Neural cell (in vitro differentiated cells): ENCODE data around the gene TRIM72. TPM values are rescaled to one million over a fixed set of nuclear protein-coding genes. Genes with fewer than 3 reads are reported as not detected.
"Not testable (repeated sequence)": the region's sequence is repeated elsewhere in the genome, so short reads cannot be mapped to it uniquely, and the experiment has no call there.

ENCODE experiments used
- H2AFZ ChIP-seq: fragments of 200-600, 300-800 bp; sonication (generic), shearing (Covaris generic); 2 replicates; pipeline ENCODE4 v1.6.0; 2014; ENCODE audit warnings: low read depth, mild to moderate bottlenecking, antibody characterized with exemption, low read length, moderate library complexity
- H3F3A ChIP-seq: fragments of 200-600 bp; shearing (Covaris generic); 2 replicates; pipeline ENCODE4 v1.6.1; 2016; ENCODE audit warnings: mild to moderate bottlenecking, moderate library complexity, mixed read lengths, antibody characterized with exemption, low read length; ENCODE audit not compliant: insufficient read depth, poor library complexity, severe bottlenecking
- H3K27ac ChIP-seq: fragments of 200-600, 300-800 bp; sonication (generic), shearing (Covaris generic); 2 replicates; pipeline ENCODE4 v1.5.1; 2014; ENCODE audit warnings: mild to moderate bottlenecking, low read length, moderate library complexity
- H3K27me3 ChIP-seq: fragments of 300-800, 200-600 bp; sonication (generic), shearing (Covaris generic); 2 replicates; pipeline ENCODE4 v1.6.0; 2014; ENCODE audit warnings: mild to moderate bottlenecking, low read depth, low read length, moderate library complexity; ENCODE audit not compliant: insufficient read depth
- H3K36me3 ChIP-seq: fragments of 300-800, 200-600 bp; sonication (generic), shearing (Covaris generic); 2 replicates; pipeline ENCODE4 v1.5.1; 2014; ENCODE audit warnings: mild to moderate bottlenecking, antibody characterized with exemption, low read length, moderate library complexity; ENCODE audit not compliant: insufficient read depth
- H3K4me2 ChIP-seq: fragments of 300-800, 200-600 bp; sonication (generic), shearing (Covaris generic); 2 replicates; pipeline ENCODE4 v1.6.0; 2014; ENCODE audit warnings: mild to moderate bottlenecking, low read length
- H3K4me3 ChIP-seq: fragments of 300-800, 200-600 bp; sonication (generic), shearing (Covaris generic); 2 replicates; pipeline ENCODE4 v1.5.1; 2014; ENCODE audit warnings: mild to moderate bottlenecking, low read length, moderate library complexity
- H3K79me2 ChIP-seq: fragments of 200-600 bp; shearing (Covaris generic); replicated peaks from 2 replicates; pipeline ENCODE4 v1.6.0; 2014; ENCODE audit warnings: mild to moderate bottlenecking, low read length, moderate library complexity; ENCODE audit not compliant: insufficient read depth
- H3K9ac ChIP-seq: fragments of 300-800, 200-600 bp; sonication (generic), shearing (Covaris generic); 2 replicates; pipeline ENCODE4 v1.6.1; 2016; ENCODE audit warnings: mild to moderate bottlenecking, low read length, mixed read lengths
- H3K9me2 ChIP-seq: fragments of 200-600 bp; shearing (Covaris generic); 2 replicates; pipeline ENCODE4 v1.6.1; 2016; ENCODE audit warnings: mild to moderate bottlenecking, low read length, mixed read lengths; ENCODE audit not compliant: insufficient read depth
- H3K9me3 ChIP-seq: fragments of 200-600, 300-800 bp; sonication (generic), shearing (Covaris generic); 2 replicates; pipeline ENCODE4 v1.6.1; 2016; ENCODE audit warnings: mild to moderate bottlenecking, mixed run types, low read length, moderate library complexity, mixed read lengths
- H4K20me1 ChIP-seq: fragments of 200-600 bp; shearing (Covaris generic); 2 replicates; pipeline ENCODE4 v1.6.1; 2016; ENCODE audit warnings: mild to moderate bottlenecking, mixed run types; ENCODE audit not compliant: insufficient read depth
- CTCF ChIP-seq: fragments of 450-650 bp; IDR thresholded peaks from 2 replicates; pipeline ENCODE4 v1.5.1; 2014; ENCODE audit warnings: antibody characterized with exemption, mild to moderate bottlenecking, moderate library complexity; ENCODE audit not compliant: poor library complexity, severe bottlenecking
- EP300 ChIP-seq: fragments of 450-650 bp; conservative IDR thresholded peaks from 2 replicates; pipeline ENCODE4 v1.6.1; 2014; ENCODE audit warnings: antibody characterized with exemption, mild to moderate bottlenecking, moderate library complexity; ENCODE audit not compliant: poor library complexity, severe bottlenecking
- EZH2 ChIP-seq: fragments of 200-600, 300-800 bp; shearing (Covaris generic), sonication (generic); IDR thresholded peaks from 2 replicates; pipeline ENCODE4 v1.6.1; 2014; ENCODE audit warnings: antibody characterized with exemption, low read length, borderline replicate concordance, mild to moderate bottlenecking; ENCODE audit not compliant: insufficient read depth, poor library complexity, severe bottlenecking
- MXI1 ChIP-seq: fragments of 450-650 bp; conservative IDR thresholded peaks from 2 replicates; pipeline ENCODE4 v1.6.1; 2014; ENCODE audit warnings: antibody characterized with exemption, mild to moderate bottlenecking; ENCODE audit not compliant: poor library complexity, severe bottlenecking
- POLR2AphosphoS5 ChIP-seq: IDR thresholded peaks from 2 replicates; pipeline ENCODE4 v1.6.1; 2012
- RAD21 ChIP-seq: fragments of 450-650 bp; conservative IDR thresholded peaks from 2 replicates; pipeline ENCODE4 v1.6.1; 2014; ENCODE audit warnings: antibody characterized with exemption, mild to moderate bottlenecking, moderate library complexity
- REST ChIP-seq: IDR thresholded peaks from 2 replicates; pipeline ENCODE4 v1.6.1; 2012; ENCODE audit warnings: borderline replicate concordance
- SMC3 ChIP-seq: fragments of 450-650 bp; conservative IDR thresholded peaks from 2 replicates; pipeline ENCODE4 v1.6.1; 2014; ENCODE audit warnings: antibody characterized with exemption, mild to moderate bottlenecking, moderate library complexity; ENCODE audit not compliant: poor library complexity
- TAF1 ChIP-seq: IDR thresholded peaks from 2 replicates; pipeline ENCODE4 v1.6.1; 2012; ENCODE audit warnings: low read depth
- polyA plus RNA-seq: library from polyadenylated mRNA; depleted of rRNA; stranded (reverse); fragments of >200 nt; gene quantifications from 2 replicates; pipeline ENCODE4 v1.2.3, GENCODE V29; 2014
- small RNA-seq, 3 experiments: library from RNA; depleted of rRNA; stranded (forward); fragments of <200 nt; gene quantifications; one replicate each; pipeline ENCODE3, GENCODE V24; 2012

The TRIM72 gene
- polyA plus RNA-seq, 1 donor from 2014 or later, result 0.05 TPM

GRCh38 chr16:31277659-31278260 is 63.8 kb downstream of the TRIM72 start:
- no peak overlapping the region for H3K4me2 ChIP-seq
- no peak overlapping the region for H3K4me3 ChIP-seq
- H2AFZ ChIP-seq, result no peak overlapping the region
- H3K27me3 ChIP-seq, result no peaks in the 10 kb centered on the region
- no peaks in the 10 kb centered on the region for H3F3A ChIP-seq
- H3K9ac ChIP-seq, result no peak overlapping the region
- no peaks in the 10 kb centered on the region for H4K20me1 ChIP-seq
- no peaks in the 10 kb centered on the region for H3K9me2 ChIP-seq
- H3K9me3 ChIP-seq, result no peaks in the 10 kb centered on the region
- H3K27ac ChIP-seq, result no peak overlapping the region
- H3K79me2 ChIP-seq, result no peaks in the 10 kb centered on the region
- no peak for TF ChIP-seq RAD21
- TF ChIP-seq EP300, result no peak
- TF ChIP-seq SMC3, result no peak
- no peak for TF ChIP-seq MXI1
- TF ChIP-seq POLR2AphosphoS5, result no peak
- no peak for TF ChIP-seq REST
- no peak for TF ChIP-seq TAF1
- TF ChIP-seq CTCF, result no peak
- no peak for TF ChIP-seq EZH2
- no peaks in the 10 kb centered on the region for H3K36me3 ChIP-seq

- H3F3A ChIP-seq, H3K36me3 ChIP-seq, H3K27ac ChIP-seq, H3K4me3 ChIP-seq, H4K20me1 ChIP-seq, H2AFZ ChIP-seq, H3K9me2 ChIP-seq, H3K27me3 ChIP-seq, H3K79me2 ChIP-seq, H3K9me3 ChIP-seq, H3K4me2 ChIP-seq, H3K9ac ChIP-seq: not testable (repeated sequence)
Observed at GRCh38 chr16:31278853-31279252, 64.9 kb downstream of the TRIM72 start.

Small RNA genes within 50 kb of the gene (small RNA-seq; reads per million reads assigned to genes)
- gene AC009088.4, result 0 reads per million in 3 experiments
- 0 reads per million in 3 experiments for gene NDUFA3P6

Other genes starting within 250 kb of the TRIM72 start
- 1.5 and 3.4 TPM in 2 replicates for gene HSD3B7, start 228.9 kb upstream of the TRIM72 start, polyA plus RNA-seq
- 4.5 and 9.2 TPM in 2 replicates for gene STX1B, start 203.5 kb upstream of the TRIM72 start, polyA plus RNA-seq
- gene STX4, start 180.6 kb upstream of the TRIM72 start, polyA plus RNA-seq, result 32.2 and 38.3 TPM in 2 replicates
- 17.8 and 21.3 TPM in 2 replicates for gene ZNF668, start 139.9 kb upstream of the TRIM72 start, polyA plus RNA-seq
- 6.7 and 8.5 TPM in 2 replicates for gene ZNF646, start 139.7 kb upstream of the TRIM72 start, polyA plus RNA-seq
- 9.3 and 13.6 TPM in 2 replicates for gene PRSS53, start 125.2 kb upstream of the TRIM72 start, polyA plus RNA-seq
- 103 and 105 TPM in 2 replicates for gene VKORC1, start 119.3 kb upstream of the TRIM72 start, polyA plus RNA-seq
- gene BCKDK, start 105.7 kb upstream of the TRIM72 start, polyA plus RNA-seq, result 21.3 and 26.8 TPM in 2 replicates
- 98.0 and 132 TPM in 2 replicates for gene KAT8, start 96.5 kb upstream of the TRIM72 start, polyA plus RNA-seq
- gene PRSS8, start 78.4 kb upstream of the TRIM72 start, polyA plus RNA-seq, result not detected in 2 replicates
- gene PRSS36, start 64.1 kb upstream of the TRIM72 start, polyA plus RNA-seq, result 1.5 and 2.0 TPM in 2 replicates
- 53.9 and 54.3 TPM in 2 replicates for gene FUS, start 34.0 kb upstream of the TRIM72 start, polyA plus RNA-seq
- gene PYCARD, start 11.4 kb upstream of the TRIM72 start, polyA plus RNA-seq, result not detected in 2 replicates
- not detected in 2 replicates for gene PYDC1, start 3.0 kb downstream of the TRIM72 start, polyA plus RNA-seq
- not detected in 2 replicates for gene ITGAM, start 45.9 kb downstream of the TRIM72 start, polyA plus RNA-seq
- gene ITGAX, start 141.1 kb downstream of the TRIM72 start, polyA plus RNA-seq, result not detected in 2 replicates
- gene ITGAD, start 179.2 kb downstream of the TRIM72 start, polyA plus RNA-seq, result not detected in 2 replicates
- gene COX6A2, start 214.2 kb downstream of the TRIM72 start, polyA plus RNA-seq, result not detected in 2 replicates
- 0.53 and 0.62 TPM in 2 replicates for gene ZNF843, start 228.7 kb downstream of the TRIM72 start, polyA plus RNA-seq
- 26.1 and 27.6 TPM in 2 replicates for gene ARMC5, start 245.4 kb downstream of the TRIM72 start, polyA plus RNA-seq